A549 (cell line): Measurements from ENCODE around the gene CHAF1B. TPM values are rescaled to one million over a fixed set of nuclear protein-coding genes. Genes with fewer than 3 reads are reported as not detected.

Experiments used
- ATAC-seq, 2 experiments: fragments of 200-7000 bp in 1 of 2; fragments of >200 bp in 1 of 2; cut with Nextera tagmentation in 1 of 2; cut with Tn5 transposase in 1 of 2; 3 replicates each; pipeline versions ENCODE4 v1.8.0 to v1.9.1; 2018 to 2020; ENCODE audit warnings: mild to moderate bottlenecking in 1 of 2, moderate library complexity in 1 of 2
- CTCF ChIA-PET: fragments of 300-600 bp; sonication (Branson Sonifier 250); formaldehyde crosslinking; extraction: SDS; loops from one replicate; lab custom pipeline; 2021; ENCODE audit warnings: antibody characterized with exemption, inconsistent platforms; lab: Yijun Ruan, JAX
- POLR2A ChIA-PET: fragments of 350-600 bp; formaldehyde crosslinking; extraction: SDS; loops from one replicate; lab custom pipeline; 2021; ENCODE audit warnings: antibody characterized with exemption, inconsistent platforms; lab: Yijun Ruan, JAX
- DNase-seq, 2 experiments: peaks; one replicate each; pipeline versions ENCODE4 v3.0.0 to v3.0.0-alpha.2; 2011 to 2016; ENCODE audit warnings: low read depth in 1 of 2, low spot score in 1 of 2
- FAIRE-seq: peaks from 2 replicates; lab custom pipeline; 2011; peaks lifted over from hg19 to GRCh38; lab: Jason Lieb, UNC
- H3K27ac ChIP-seq, 2 experiments: fragments of >200 bp; sonication (Bioruptor Twin); formaldehyde crosslinking; 3 replicates each; pipeline ENCODE4 v1.5.1; 2016 to 2017
- H3K4me1 ChIP-seq: fragments of >200 bp; sonication (Bioruptor Twin); formaldehyde crosslinking; 3 replicates; pipeline ENCODE4 v1.6.1; 2016
- H3K4me2 ChIP-seq: fragments of >200 bp; sonication (Bioruptor Twin); formaldehyde crosslinking; 3 replicates; pipeline ENCODE4 v1.6.1; 2016
- H3K4me3 ChIP-seq: fragments of >200 bp; sonication (Bioruptor Twin); formaldehyde crosslinking; 3 replicates; pipeline ENCODE4 v1.5.1; 2016
- H3K9me3 ChIP-seq: fragments of >200 bp; sonication (Bioruptor Twin); formaldehyde crosslinking; 3 replicates; pipeline ENCODE4 v1.6.1; 2016
- CBX2 ChIP-seq: fragments of 200-600 bp; sonication (generic); IDR thresholded peaks from 2 replicates; pipeline ENCODE4 v1.6.1; 2016; ENCODE audit warnings: low read depth, mild to moderate bottlenecking, borderline replicate concordance
- CEBPB ChIP-seq, 2 experiments: fragments of >200 bp in 1 of 2; sonication (Bioruptor Twin) in 1 of 2; formaldehyde crosslinking in 1 of 2; IDR thresholded peaks; 2 replicates each; pipeline ENCODE4 v1.6.1; 2012 to 2016
- CHD2 ChIP-seq: fragments of 150-350 bp; IDR thresholded peaks from 2 replicates; pipeline ENCODE4 v1.6.1; 2014; ENCODE audit warnings: low read length; ENCODE audit not compliant: partially characterized antibody
- CTCF ChIP-seq: fragments of >200 bp; sonication (Bioruptor Twin); formaldehyde crosslinking; IDR thresholded peaks from 3 replicates; pipeline ENCODE4 v1.5.1; 2016
- E2F6 ChIP-seq: IDR thresholded peaks from 2 replicates; pipeline ENCODE4 v1.6.1; 2012; ENCODE audit warnings: low read depth, borderline replicate concordance
- EHMT2 ChIP-seq: fragments of 200-600 bp; sonication (generic); IDR thresholded peaks from 2 replicates; pipeline ENCODE4 v1.6.1; 2016; ENCODE audit warnings: antibody characterized with exemption, low read depth, mild to moderate bottlenecking, moderate library complexity
- ESRRA ChIP-seq: fragments of 150-350 bp; IDR thresholded peaks from 2 replicates; pipeline ENCODE4 v1.6.1; 2014; ENCODE audit warnings: mild to moderate bottlenecking, low read length, borderline replicate concordance
- FOSL2 ChIP-seq, 2 experiments: fragments of 450-650 bp in 1 of 2; fragments of >200 bp in 1 of 2; sonication (Bioruptor Twin) in 1 of 2; formaldehyde crosslinking; IDR thresholded peaks; 2 replicates each; pipeline versions ENCODE4 v1.5.0 to v1.6.1; 2016 to 2020; ENCODE audit warnings: mild to moderate bottlenecking in 1 of 2, moderate library complexity in 1 of 2
- HEYL ChIP-seq: fragments of 250-450 bp; sonication (Bioruptor Pico); IDR thresholded peaks from 2 replicates; pipeline ENCODE4 v1.8.0; 2021; ENCODE audit warnings: mild to moderate bottlenecking, moderate library complexity
- JUN ChIP-seq, 2 experiments: fragments of >200 bp; sonication (Bioruptor Twin); formaldehyde crosslinking; IDR thresholded peaks; 2 replicates in 1 of 2; 3 replicates in 1 of 2; pipeline ENCODE4 v1.6.1; 2016 to 2017
- JUNB ChIP-seq: fragments of >200 bp; sonication (Bioruptor Twin); formaldehyde crosslinking; IDR thresholded peaks from 2 replicates; pipeline ENCODE4 v1.6.1; 2016
- MAFK ChIP-seq: fragments of 450-650 bp; IDR thresholded peaks from 2 replicates; pipeline ENCODE4 v1.6.1; 2014; ENCODE audit not compliant: partially characterized antibody
- MAX ChIP-seq: IDR thresholded peaks from 2 replicates; pipeline ENCODE4 v1.6.1; 2012
- MAZ ChIP-seq: fragments of 150-350 bp; IDR thresholded peaks from 2 replicates; pipeline ENCODE4 v1.6.1; 2014; ENCODE audit warnings: antibody characterized with exemption, low read depth, low read length, borderline replicate concordance
- NFE2L2 ChIP-seq: fragments of 150-350 bp; conservative IDR thresholded peaks from 2 replicates; pipeline ENCODE4 v1.6.1; 2014; ENCODE audit warnings: low read length
- PHF8 ChIP-seq: fragments of 200-600 bp; sonication (generic); IDR thresholded peaks from 2 replicates; pipeline ENCODE4 v1.6.1; 2016; ENCODE audit warnings: low read depth, mild to moderate bottlenecking, antibody characterized with exemption, moderate library complexity, borderline replicate concordance
- POLR2A ChIP-seq: IDR thresholded peaks from 2 replicates; pipeline ENCODE4 v1.6.1; 2012; ENCODE audit warnings: mild to moderate bottlenecking, low read length
- RAD21 ChIP-seq, 2 experiments: fragments of >200 bp in 1 of 2; sonication (Bioruptor Twin) in 1 of 2; formaldehyde crosslinking in 1 of 2; IDR thresholded peaks in 1 of 2; conservative IDR thresholded peaks in 1 of 2; 2 replicates in 1 of 2; 3 replicates in 1 of 2; pipeline ENCODE4 v1.6.1; 2012 to 2018; ENCODE audit warnings: inconsistent platforms in 1 of 2
- RCOR1 ChIP-seq: fragments of 150-350 bp; IDR thresholded peaks from 2 replicates; pipeline ENCODE4 v1.6.1; 2014; ENCODE audit warnings: antibody characterized with exemption, low read length, low read depth
- REST ChIP-seq: fragments of 200-600 bp; sonication (generic); IDR thresholded peaks from 2 replicates; pipeline ENCODE4 v1.6.1; 2016; ENCODE audit warnings: antibody characterized with exemption, mild to moderate bottlenecking, moderate library complexity
- ZFP36 ChIP-seq: fragments of 450-650 bp; IDR thresholded peaks from 2 replicates; pipeline ENCODE4 v1.6.1; 2014; ENCODE audit warnings: borderline replicate concordance; ENCODE audit not compliant: partially characterized antibody
- ZNF302 ChIP-seq: fragments of 250-450 bp; sonication (Bioruptor Pico); IDR thresholded peaks from 2 replicates; pipeline ENCODE4 v1.9.0; 2021; ENCODE audit warnings: inconsistent platforms, mild to moderate bottlenecking, moderate library complexity
- WGBS: methylation state at CpG from one replicate; pipeline ENCODE4 v1.1.6; 2017; ENCODE audit errors: missing lambda C conversion rate; 5-methylcytosine and 5-hydroxymethylcytosine counted together
- polyA minus RNA-seq: library from RNA; depleted of rRNA, polyadenylated mRNA; stranded (reverse); fragments of >200 nt; gene quantifications from 2 replicates; pipeline ENCODE4 v1.2.3, GENCODE V29; 2011; rRNA and poly(A)+ RNA removed
- polyA plus RNA-seq, 4 experiments: library from polyadenylated mRNA; depleted of rRNA in 3 of 4; stranded (reverse); fragments of >200 nt; fragmentation: RNase III in 1 of 4; extraction: RNeasy Plus Mini Kit Qiagen cat#74134 plus additional on column Dnase treatment in 1 of 4; gene quantifications; 2 replicates in 3 of 4; 3 replicates in 1 of 4; pipeline ENCODE4 v1.2.3, GENCODE V29; 2011 to 2017

Gene CHAF1B
- polyA plus RNA-seq (2011; rRNA removed) (12.6 and 16.9 TPM in 2 replicates), polyA plus RNA-seq (2017; fragmentation: RNase III; extraction: RNeasy Plus Mini Kit Qiagen cat#74134 plus additional on column Dnase treatment) (12.9 to 13.3 TPM (median 13.3 TPM) in 3 replicates), polyA minus RNA-seq (8.6 TPM in 2 replicates)
- polyA plus RNA-seq (2012; cell fraction: cytosol; rRNA removed) = 11.7 and 13.4 TPM in 2 replicates
- 8.3 and 12.9 TPM in 2 replicates for polyA plus RNA-seq (2012; cell fraction: nucleus; rRNA removed)

GRCh38 chr21:36385233-36386030 lies at the start of gene CHAF1B:
Gene CHAF1B (plus strand): TSS chr21:36385392. CDS start chr21:36386137, 745 bp downstream.
- Histone ChIP-seq H3K4me1 (peaks cover 12% of the 10 kb centered on the region; the same call in 2 of the 3 replicates), H3K9me3 (no peaks in the 10 kb centered on the region), H3K4me2 (peak within 1 kb of the TSS; percentile 75), H3K27ac (peak within 1 kb of the TSS; percentile 75 to 94), H3K4me3 (peak within 1 kb of the TSS; percentile 81)
- TF ChIP-seq E2F6 (peak; percentile 71), ZFP36 (no peak), PHF8 (peak; percentile 58; the same call in 1 of the 2 replicates), MAX (peak; percentile 23; the same call in 1 of the 2 replicates), POLR2A (peak; percentile 43), JUN (IDR thresholded peaks at IDR 0.05) (peak in 1 of 2 experiments; percentile 39; a peak in 1 of 5 replicates)
- 5% methylated on average over 9 of the region's 77 CpGs for WGBS
- ATAC-seq (peak; percentile 88 to 90), DNase-seq (peak; percentile 33 to 72), FAIRE-seq (no peak)
- ChIA-PET POLR2A (interaction anchor here (1.1 kb wide), 1 partner anchor 65 kb away, joined by 3 read pairs; the partner anchor contains the start of gene MORC3), CTCF (interaction anchor here (0.9 to 1.4 kb wide), 2 partner anchors 244 to 591 kb away, joined by 3 read pairs; no protein-coding TSS in a partner anchor)

GRCh38 chr21:36337099-36337509 lies 48.1 kb upstream of the CHAF1B start:
- FAIRE-seq = no peak
- TF ChIP-seq ESRRA (no peak), REST (no peak), MAFK (peak; percentile 20), NFE2L2 (no peak), FOSL2 (IDR thresholded peaks at IDR 0.05) (no peak; the same call in 1 of the 2 replicates), FOSL2 (CRISPR knock-in tag; IDR thresholded peaks at IDR 0.05) (peak; percentile 82), EHMT2 (no peak), CBX2 (no peak), RAD21 (conservative IDR thresholded peaks at IDR 0.05 in 1 of 2, IDR thresholded peaks at IDR 0.05 in 1 of 2) (no peak), HEYL (CRISPR knock-in tag) (no peak), RCOR1 (no peak), CEBPB (IDR thresholded peaks at IDR 0.05) (no peak), CTCF (no peak), MAZ (no peak), ZNF302 (CRISPR knock-in tag) (no peak), JUNB (0 out of 2 replicates have a peak, but pooled peaks have one; percentile 36), CHD2 (no peak)
- no peaks in the 10 kb centered on the region for H3K9me3 ChIP-seq
- 9% methylated on average over 3 of the region's 3 CpGs for WGBS
- ChIA-PET POLR2A (interaction anchor here (2.2 kb wide), 1 partner anchor 17 kb away, joined by 21 read pairs; the partner anchor contains the start of gene MORC3), CTCF (interaction anchor here (1.2 to 1.6 kb wide), 4 partner anchors 9 to 77 kb away, joined by 3 to 5 read pairs (median 4); no protein-coding TSS in a partner anchor)
- H3K27ac ChIP-seq = peak overlapping the region; percentile 70 to 76
- peak; percentile 96 to 97 for ATAC-seq
- H3K4me1 ChIP-seq = peaks cover 20% of the 10 kb centered on the region
- no peak overlapping the region for H3K4me3 ChIP-seq
- peak overlapping the region; percentile 69 for H3K4me2 ChIP-seq
- peak; percentile 31 to 73 for DNase-seq
